ENCODE measurements around the gene RSF1.

The RSF1 gene

GRCh38 chr11:77669848-77670511, 150.5 kb downstream of the RSF1 start:
- H3K4me3 ChIP-seq (replicated peaks; ENCODE audit: low read depth, low read length), result no peak overlapping the region
- no peak for TF ChIP-seq CTCF (IDR thresholded peaks at IDR 0.05; ENCODE audit: low read length, missing control alignments)
- peak; percentile 54 for DNase-seq (ENCODE audit: low read depth)

GRCh38 chr11:77668760-77669159, 151.8 kb downstream of the RSF1 start:
- no peak overlapping the region for H3K4me3 ChIP-seq (replicated peaks; ENCODE audit: low read depth, low read length)
- TF ChIP-seq CTCF (IDR thresholded peaks at IDR 0.05; ENCODE audit: low read length, missing control alignments), result no peak
- no peak for DNase-seq (ENCODE audit: low read depth)

DNA sequence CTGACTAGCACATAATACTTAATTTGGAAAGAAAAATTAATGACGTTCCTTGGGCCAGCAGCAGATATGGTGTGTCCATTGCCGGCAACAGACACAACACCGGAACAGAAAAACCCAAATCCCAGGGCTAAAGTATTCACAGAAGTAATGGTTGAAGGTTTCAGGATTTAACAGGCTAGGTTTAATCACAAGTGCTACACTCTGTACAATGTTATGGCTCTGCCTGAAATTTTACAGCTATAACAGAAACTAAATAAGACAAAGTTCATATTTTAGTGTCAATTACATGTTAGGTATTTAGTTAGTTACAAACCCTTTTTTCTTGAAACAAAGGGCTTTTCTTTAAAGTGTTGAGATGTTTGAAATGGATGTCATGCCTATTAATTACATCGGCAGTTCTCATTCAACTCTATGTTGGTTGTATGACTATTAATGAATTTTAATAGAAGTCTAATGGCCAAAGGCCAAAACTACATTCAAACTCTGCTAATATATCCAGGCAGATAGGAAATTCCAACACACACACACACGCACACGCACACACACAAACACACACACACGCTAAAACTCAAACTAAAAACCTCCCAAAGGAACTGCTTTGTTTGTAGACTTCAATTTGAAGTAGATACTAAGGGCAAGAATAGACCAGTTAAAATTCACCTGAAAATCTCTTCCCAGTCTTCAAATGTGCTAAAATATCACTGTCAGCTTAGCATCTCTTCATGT, 155.1 kb downstream of the RSF1 start:
- no peak for DNase-seq (ENCODE audit: low read depth)
- no peak overlapping the region for H3K4me3 ChIP-seq (replicated peaks; ENCODE audit: low read depth, low read length)
- no peak for TF ChIP-seq CTCF (IDR thresholded peaks at IDR 0.05; ENCODE audit: low read length, missing control alignments)

DNA sequence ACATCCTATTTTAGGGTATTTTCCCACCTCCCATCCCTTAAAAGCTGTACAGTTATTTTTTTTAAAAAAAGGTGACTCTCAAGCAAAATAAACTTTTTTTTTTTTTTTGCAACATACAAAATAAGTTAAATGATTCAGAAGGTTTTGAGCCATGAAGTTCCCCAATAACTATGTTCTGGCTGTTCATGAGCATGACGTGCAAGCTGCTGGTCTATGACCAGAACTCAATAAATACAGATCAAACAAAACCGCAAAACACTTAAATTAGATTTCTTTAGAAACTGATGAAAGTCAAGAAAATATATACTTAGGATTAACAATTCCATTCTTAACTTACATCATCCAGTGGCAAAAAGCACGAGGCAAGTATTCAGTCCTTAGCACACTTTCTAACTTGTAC, 158.9 kb downstream of the RSF1 start:
- TF ChIP-seq CTCF (IDR thresholded peaks at IDR 0.05; ENCODE audit: low read length, missing control alignments), result no peak

DNA sequence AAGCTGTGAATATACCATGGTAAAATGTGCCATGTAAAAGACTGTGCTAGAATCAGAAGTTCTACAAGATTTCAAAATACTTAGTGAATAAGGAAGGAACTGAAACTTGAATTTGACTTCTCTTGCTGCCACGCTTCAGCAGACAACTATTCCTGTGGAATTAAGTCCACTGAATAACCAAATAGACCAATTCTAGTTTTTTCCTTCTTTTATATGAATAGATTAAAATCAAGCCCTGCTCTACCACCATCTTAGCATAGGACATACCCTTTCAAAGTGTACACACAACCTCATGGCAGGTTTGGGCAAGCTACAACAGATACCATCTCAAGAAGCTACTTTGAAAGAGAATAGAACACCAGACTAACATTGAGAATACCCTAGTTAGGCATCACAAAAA, 159.6 kb downstream of the RSF1 start:
- DNase-seq (ENCODE audit: low read depth), result no peak
- TF ChIP-seq CTCF (IDR thresholded peaks at IDR 0.05; ENCODE audit: low read length, missing control alignments), result no peak
- no peak overlapping the region for H3K4me3 ChIP-seq (replicated peaks; ENCODE audit: low read depth, low read length)

More for the DNA sequence above, 158.9 kb downstream of the RSF1 start:
- no peak for DNase-seq (ENCODE audit: low read depth)
- no peak overlapping the region for H3K4me3 ChIP-seq (replicated peaks; ENCODE audit: low read depth, low read length)

GRCh38 chr11:77658213-77659013, 162.1 kb downstream of the RSF1 start:
- peak; percentile 45 for DNase-seq (ENCODE audit: low read depth)
- no peak for TF ChIP-seq CTCF (IDR thresholded peaks at IDR 0.05; ENCODE audit: low read length, missing control alignments)
- no peak overlapping the region for H3K4me3 ChIP-seq (replicated peaks; ENCODE audit: low read depth, low read length)
